SKM-1 (cell line): ENCODE data around the gene SLC29A2.

ENCODE experiments used
- DNase-seq: peaks from one replicate; lab custom pipeline; 2025; ENCODE audit not compliant: unreplicated experiment; lab: John Stamatoyannopoulos, UW

The SLC29A2 gene, protein sequence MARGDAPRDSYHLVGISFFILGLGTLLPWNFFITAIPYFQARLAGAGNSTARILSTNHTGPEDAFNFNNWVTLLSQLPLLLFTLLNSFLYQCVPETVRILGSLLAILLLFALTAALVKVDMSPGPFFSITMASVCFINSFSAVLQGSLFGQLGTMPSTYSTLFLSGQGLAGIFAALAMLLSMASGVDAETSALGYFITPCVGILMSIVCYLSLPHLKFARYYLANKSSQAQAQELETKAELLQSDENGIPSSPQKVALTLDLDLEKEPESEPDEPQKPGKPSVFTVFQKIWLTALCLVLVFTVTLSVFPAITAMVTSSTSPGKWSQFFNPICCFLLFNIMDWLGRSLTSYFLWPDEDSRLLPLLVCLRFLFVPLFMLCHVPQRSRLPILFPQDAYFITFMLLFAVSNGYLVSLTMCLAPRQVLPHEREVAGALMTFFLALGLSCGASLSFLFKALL

DNA sequence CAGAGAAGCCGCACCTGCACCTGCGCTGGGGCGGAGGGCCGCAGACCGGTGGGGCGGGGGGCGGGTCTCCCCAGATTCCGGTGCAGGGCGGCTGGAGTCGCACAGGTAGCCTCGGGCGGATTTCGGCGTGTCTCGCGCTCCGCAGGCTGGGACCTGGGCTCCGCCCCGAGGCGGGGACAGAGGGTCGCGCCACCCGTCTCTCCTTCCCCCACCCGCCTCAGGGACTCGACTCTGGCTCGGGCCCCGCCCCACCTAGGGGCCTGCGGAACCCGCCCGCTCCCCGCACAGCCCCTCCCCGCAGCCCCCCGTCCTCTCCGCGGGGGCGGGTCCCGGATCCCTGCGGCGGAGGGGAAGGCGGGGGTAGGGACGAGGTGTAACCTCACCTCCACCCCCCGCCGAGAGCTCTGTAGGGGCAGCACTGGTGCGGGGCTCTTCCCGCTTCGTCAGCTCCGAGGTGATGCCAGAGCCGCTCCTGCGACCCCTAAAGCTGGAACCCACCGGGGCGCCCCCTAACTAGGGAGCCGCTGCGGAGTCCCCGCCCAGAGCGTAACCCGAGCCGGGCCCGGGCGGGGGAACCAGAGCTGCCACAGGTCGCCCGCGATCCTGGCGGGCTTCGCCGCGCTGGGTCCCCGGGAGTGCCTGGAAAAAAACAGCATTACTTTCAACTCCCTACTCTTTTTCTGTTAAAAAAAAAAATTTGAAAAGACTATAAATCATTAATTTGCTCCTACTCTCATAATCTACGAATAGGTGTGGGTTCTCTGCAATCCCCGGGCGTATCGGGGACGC lies at the start of gene SLC29A2:
Gene SLC29A2 (minus strand): TSS at position 134 of the 789 bp plus-strand sequence. CDS start 169 bp downstream, outside the sequence.
- no peak for DNase-seq

DNA sequence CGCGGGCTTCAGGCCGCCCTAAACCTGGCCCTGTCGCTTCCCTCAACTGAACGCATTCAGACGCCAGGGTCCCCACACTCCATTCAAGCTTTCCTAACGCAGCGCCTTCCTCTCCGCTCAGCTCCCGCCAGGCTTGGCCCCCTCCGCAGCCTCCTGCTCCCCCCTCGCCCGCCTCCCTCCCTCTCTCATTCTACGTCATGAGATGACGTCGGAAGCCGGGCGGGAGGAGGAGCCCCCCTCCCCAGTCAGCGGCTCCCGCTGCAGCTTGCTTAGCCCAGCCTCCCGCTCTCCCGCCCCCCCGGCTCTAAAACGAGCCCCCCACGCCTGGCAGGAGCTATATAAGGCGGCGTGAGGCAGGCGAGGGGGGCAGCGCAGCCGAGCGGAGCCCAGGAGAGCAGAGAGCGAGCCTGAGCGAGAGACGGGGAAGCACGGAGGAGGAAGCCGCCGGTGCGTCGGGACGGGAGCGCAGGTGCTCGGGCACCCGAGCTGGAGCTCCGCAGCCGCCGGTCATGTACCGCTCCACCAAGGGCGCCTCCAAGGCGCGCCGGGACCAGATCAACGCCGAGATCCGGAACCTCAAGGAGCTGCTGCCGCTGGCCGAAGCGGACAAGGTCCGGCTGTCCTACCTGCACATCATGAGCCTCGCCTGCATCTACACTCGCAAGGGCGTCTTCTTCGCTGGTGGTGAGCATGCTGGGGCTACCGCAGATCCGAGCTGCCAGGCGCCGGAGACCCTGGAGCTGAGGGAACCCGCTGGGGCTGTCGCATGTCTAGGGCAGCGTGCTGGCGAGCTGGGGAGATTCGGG lies 49.3 kb upstream of the SLC29A2 start, which contains the start of gene NPAS4:
Gene NPAS4 (plus strand): TSS at position 365 of the 806 bp plus-strand sequence. CDS start 145 bp downstream, at position 510.
- DNase-seq, result no peak

DNA sequence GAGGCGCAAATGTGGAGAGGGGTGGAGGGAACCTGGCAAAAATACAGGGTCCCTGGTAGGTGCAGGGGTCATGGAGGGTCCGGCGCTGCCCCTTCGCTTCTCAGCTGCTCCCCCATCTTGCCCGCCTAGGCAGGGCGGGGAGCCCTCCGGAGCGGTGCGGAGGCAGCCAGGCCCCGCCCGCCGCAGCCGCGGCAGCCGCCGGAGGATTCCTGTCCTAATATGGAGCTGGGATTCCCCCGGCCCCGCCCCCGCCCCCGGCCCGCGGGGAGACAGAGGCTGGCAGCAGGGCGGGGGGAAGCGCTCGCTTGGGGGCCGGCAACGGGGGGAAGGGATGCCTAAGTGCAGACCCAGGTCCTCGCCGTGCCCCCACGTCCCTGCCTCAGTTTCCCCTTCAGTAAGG lies 48.3 kb upstream of the SLC29A2 start:
- DNase-seq, result no peak

DNA sequence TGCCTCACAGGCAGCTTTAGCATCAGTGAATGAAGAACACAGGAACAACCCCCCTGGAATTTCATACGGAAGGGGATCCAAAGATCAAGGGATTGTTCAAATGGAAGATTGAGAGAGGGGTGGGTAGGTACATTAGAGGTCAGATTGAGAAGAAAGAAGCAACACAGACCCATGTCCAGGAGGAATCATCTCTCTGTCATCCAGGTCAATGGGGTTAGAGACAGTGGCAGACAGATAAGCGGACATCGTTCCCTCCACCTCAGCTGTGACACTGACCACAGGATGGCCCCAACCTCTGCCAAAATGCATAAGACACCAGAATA lies 47.4 kb upstream of the SLC29A2 start:
- DNase-seq, result no peak

DNA sequence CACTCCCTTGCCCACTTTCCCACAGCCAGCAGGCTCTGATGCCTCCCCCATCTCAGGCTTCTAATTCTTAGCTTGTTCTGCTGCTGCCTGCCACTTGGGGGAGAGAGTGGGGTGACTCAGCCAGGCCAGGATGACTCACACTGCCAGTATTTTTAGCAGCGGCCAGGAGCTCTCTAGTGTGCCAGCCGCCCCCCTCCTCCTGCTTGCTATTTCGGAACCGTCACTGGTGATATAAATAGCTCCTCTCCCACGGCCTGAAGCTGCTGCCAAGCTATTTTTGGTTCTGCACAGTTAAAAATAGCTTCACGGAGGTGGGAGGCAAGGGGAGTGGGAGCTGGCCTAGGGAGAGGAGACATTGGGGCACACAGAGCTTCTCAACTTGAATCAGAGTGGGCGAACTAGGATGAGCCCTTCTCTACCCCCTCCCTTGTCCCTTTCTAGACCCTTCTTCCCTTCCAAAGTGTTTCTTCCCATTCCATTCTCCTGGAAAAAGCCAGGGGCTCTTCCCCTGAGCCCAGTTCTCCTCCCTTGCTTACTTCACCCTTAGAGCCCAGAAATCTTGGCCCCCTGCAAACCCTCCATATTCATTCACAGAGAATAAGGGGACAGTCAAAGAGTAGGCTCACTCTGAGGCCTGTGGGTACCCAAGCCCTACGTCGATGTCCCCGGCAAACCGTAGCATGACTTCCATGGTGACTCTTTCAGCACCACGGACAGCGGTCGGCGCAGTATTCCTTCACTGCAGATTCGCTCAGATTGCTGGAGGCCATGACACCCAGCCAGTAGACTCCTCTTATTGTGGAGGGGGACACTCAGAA lies 46.8 kb upstream of the SLC29A2 start:
- peak; percentile 7 for DNase-seq

DNA sequence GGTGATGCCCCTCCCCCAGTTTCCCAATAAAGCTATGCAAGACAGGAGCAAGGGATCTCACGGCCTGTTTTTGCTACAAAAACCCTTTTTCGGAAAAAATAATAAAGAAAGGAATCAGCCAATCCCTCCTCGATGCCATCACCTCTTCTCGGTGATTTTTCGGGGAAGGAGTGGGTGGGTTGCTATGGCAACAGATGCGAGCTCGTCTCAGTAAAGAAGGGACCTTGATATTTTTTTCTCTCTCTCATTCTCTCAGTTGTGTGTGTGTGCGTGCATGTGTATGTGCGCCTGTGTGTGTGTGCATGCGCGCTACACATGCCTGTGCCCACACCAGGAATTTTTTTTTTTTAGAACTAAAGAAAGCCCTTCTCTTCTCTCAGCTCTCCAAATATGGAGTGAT lies 45.4 kb upstream of the SLC29A2 start:
- DNase-seq, result no peak

DNA sequence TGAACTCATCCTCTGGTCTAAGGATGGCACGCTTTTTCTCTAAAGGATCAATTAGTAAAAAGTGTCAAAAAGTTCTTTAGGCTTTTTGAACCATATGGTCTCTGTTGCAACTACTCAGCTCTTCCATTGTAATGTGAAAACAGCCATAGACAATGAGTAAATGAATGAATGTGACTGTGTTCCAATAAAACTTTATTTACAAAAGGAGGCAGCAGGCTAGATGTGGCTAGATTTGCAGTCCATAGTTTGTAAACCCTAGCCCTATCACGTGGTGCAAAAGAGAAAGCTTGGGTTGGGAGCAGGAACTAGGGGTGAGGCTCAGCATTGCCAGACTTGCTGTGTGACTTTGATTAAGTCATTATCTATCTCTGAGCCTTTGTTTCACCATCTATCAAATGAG lies 43.9 kb upstream of the SLC29A2 start:
- DNase-seq, result no peak

DNA sequence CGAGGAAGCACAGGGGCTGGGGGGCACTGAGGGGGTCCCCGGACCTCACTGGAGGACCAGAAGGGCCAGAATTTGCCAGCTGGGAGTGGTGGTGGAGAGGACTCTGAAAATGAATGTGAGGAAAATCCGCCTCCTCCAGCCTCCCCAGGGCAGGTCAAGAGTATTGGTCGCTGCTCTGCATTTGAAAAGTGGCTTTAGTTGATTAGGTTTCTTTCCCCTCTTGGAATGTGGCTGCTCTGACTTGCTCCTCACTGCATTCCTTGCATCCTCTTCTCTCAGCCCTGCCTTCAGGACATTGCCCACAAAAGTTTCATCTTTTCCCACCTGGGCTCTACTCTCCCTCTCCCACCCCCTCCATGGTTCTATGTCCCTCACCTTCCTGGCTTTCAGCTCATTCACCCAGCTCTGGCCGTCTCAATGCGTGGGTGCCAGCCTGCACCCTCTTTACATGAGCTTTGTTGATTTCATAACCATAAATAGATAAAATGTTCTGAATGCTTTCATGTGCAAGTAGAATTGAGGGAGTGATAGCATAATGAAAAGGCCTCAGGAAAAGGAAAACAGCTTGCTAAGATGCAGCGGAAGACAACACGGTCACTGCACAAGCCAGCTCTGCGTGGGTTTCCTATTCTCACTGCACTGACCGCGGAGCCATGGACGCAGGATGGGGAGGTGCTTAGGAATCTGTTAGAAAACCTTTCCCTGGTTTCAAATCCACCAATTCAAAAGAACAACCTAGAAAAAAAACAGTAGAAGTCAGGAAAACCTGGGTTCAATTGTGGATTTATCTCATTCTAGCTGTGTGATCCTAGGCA lies 42.8 kb upstream of the SLC29A2 start:
- no peak for DNase-seq

DNA sequence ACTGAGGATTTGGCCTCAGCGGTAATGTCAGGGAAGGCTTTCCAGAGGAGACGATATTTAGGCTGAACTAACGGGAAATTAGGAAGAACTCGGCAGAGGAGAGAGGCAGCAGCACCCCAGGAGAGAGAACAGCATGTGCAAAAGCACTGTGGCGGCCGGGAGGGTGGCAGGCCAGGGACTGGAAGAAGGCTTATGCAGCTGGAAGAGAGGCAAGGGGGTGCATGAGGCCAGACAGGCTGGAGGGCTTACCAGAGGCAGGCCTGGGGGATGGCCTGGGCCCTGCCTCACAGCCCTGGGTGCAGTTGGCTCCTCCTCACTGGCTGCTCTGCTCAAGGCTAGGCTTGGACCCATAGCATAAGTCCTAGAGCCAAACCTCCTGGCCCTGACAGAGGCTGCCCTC lies 41.6 kb upstream of the SLC29A2 start:
- no peak for DNase-seq

DNA sequence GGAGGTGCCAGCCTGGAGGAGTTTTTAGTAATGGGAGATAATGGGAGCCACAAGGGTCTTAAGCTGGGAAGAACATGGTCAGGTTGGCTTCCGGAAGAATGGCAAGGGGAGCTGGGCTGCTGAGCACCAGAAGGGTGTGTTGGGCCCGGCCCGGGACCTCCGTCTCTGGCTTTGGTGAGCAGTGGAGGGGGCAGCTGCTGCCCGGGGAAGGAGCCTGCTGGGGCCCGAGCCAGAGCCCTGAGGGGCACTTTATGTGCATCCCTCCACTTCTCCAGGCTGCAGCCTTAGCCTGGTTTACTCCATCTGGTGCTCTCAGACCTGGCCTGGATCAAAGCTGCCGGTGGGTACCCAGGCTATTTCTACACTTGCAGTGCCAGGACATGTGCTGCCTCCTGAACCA lies 40.5 kb upstream of the SLC29A2 start:
- DNase-seq, result no peak

DNA sequence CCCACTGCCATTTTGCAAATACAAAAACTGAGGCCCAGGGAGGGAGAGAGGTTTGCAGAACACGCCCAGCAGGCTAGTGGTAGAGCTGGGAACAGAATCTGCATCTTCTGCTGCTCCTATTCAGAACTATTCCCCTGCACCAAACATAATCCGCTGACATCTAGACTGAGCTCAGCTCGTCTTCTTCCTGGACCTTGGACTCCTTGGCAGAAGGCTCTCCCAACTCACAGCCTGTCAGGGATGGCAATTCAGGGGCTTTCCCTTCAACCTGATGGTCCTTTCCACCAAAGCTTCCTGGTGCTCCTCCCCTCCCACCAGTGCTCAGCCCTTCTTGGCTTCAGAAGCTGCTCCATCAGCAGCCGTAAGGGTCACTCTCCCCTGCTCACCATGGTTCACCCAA lies 39.8 kb upstream of the SLC29A2 start:
- no peak for DNase-seq

DNA sequence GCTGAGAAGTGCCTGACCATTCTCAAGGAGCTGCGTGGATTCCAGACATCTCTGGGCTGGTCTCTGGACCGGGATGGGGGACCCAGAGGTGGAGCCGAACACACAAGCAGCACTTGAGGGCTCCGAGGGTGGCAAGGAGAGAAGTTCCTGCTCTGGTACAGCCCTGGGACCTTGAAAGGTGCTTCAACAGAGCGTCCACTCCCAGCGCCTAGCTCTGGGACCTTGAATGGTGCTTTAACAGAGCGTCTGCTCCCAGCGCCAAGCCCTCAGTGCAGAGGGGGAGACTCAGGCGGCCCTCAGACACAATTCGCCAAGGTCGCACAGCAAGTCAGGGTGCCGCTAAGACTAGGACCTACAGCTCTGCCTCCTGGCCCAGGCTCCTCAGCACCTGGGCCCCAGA lies 38.6 kb upstream of the SLC29A2 start:
- no peak for DNase-seq

DNA sequence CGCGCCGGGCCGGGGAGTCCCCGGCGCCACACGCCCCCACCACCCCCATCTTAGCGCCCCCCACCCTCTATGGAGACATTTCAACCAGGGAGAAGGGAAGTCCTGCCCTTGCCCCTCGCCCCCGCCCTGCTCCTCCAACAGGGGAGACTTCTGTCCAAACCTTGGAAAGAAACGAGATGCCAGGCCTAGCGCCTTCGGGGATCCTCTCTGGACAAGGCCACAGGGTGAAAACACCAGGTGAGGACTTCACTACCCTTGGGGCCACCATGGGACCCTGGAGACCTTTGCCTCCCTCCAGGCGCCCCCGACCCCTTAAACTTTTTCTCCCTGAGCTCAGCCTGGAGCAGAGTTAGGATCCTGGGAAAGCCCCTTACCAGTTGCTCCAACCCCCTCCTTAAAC lies 37.7 kb upstream of the SLC29A2 start:
- DNase-seq, result no peak

DNA sequence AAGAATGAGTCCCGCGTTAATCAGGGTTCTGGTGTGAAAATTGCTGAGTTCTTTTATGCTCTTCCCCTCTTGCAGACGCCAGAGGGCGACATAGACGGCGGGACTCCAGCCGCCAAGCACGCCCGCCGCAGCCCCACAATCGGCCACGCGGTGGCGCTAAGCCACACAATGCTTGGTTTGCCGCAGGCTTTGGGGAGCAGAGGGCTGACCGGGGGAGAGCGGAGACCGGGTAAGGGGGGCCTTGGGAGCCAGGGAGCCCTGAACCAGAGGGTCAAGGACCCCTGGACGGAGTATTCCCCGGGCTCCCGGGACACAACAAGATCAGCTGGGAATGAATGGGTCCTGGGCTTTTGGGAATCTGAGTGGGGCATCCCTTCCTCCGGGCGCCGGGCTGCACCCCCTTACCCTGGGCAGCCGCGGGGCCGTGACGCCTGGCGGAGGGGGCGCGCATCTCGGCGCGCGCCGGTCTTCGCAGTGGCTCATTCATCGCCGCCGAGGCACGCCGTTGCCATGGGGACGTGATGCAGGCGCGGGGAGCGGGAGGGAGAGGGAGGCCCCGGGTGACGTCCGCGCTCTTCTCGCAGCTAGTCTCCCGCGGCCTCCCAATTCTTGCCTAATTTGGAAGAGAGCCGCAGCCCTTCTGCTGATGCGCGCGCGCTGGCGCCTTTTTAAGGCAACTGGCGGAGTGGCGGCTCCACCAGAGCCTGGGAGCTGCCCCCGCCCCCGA lies 37.1 kb upstream of the SLC29A2 start:
- DNase-seq, result peak; percentile 73

DNA sequence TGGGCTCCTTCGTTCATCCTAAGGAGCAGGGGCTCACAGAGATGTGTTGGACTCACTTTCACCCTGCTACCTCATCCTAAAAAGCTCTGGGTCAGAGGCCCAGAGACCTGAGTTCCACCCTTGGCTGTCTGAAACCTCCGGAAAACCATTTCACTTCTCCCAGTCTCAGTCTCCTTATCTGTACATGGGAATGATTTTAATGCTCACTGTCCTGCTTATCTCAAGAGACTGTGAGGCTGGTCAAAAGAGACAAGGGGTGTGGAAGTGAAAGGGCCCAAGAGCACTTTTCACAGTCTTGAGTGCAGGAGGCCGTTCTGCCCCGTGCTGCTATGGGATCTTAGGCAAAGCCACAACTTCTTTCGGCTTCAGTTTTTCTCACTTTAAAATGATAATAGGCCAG lies 36.1 kb upstream of the SLC29A2 start:
- DNase-seq, result no peak

DNA sequence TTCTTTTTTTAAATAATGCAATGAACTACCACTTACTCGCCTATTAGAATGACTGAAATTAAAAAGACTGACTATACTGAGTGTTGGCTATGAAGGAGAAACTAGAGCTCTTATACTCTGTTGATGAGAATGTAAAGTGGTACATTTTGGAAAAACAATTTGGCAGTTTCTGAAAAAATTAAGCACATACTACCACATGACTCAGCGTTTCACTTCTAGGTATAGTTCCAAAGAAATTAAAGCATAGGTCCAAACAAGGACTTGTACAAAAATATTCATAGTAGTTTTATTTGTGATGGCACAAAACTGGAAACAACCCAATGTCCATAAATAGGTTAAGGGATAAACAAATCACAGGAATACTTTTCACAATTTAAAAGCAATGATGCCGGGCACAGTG lies 22.4 kb upstream of the SLC29A2 start:
- DNase-seq, result no peak

DNA sequence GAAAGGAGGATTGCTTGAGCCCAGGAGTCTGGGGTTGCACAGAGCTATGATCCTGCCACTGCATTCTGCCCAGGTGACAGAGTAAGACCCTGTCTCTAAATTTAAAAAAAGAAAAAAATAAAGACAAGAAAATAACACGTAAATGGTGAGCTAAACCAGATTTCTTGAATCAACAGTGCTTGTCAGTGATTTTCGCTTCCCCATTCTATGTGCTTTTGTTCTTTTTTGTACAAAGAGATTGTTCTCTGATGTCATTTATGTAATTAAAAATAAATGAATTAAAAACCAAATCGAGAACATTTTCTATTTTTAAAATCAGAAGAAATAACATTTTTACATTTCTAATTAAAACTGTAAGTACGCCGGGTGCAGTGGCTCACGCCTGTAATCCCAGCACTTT lies 19.8 kb upstream of the SLC29A2 start:
- no peak for DNase-seq

DNA sequence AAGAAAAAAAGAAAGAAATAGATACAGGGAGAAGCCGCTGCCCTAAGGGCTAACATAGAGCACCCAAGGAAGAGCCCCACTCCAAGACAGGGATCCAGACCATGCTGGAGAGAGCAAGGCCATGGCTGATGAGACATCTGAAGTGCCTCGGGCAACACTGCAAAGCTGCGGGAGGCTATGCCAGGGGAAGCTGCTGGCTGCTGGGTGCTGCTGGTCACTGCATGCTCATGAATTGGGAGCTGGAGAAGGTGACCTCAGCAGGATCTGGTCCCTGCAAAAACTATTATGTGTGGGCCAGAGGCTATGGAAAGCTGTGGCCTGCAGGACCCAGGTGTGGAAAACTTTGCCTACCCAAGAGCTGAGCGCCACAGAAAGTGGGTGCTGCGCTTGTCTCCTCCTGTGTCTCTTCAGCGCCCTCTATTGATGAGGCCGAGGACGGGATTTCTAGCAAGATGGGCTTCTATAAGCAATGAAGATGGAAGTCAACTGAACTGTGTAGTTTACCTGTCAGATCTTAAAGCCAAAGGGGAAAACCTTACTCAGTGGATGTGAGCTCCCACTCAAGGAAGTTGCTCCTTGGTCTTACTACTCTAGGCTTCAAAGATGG lies 17.3 kb upstream of the SLC29A2 start:
- DNase-seq, result peak; percentile 79
